H1 (cell line): Measurements from ENCODE around the gene CAPN3. TPM values are rescaled to one million over a fixed set of nuclear protein-coding genes. Genes with fewer than 3 reads are reported as not detected.
A peak's percentile ranks its signal among the peaks of the same experiment; 100 is the strongest.

Experiments
- CTCF ChIA-PET: fragments of 300-600 bp; sonication (Branson Sonifier 250); formaldehyde crosslinking; loops from one replicate; lab custom pipeline; 2021; ENCODE audit not compliant: partially characterized antibody; lab: Charles Lee
- POLR2A ChIA-PET: fragments of 300-600 bp; sonication (Branson Sonifier 250); formaldehyde crosslinking; loops from one replicate; lab custom pipeline; 2021; ENCODE audit warnings: inconsistent platforms; ENCODE audit not compliant: partially characterized antibody; lab: Charles Lee
- DNase-seq, 2 experiments: peaks; one replicate each; pipeline versions ENCODE4 v3.0.0 to v3.0.0-alpha.2; 2010 to 2022; ENCODE audit warnings: low spot score in 2 of 2, low read depth in 1 of 2, mixed read lengths in 1 of 2
- FAIRE-seq: peaks from 2 replicates; lab custom pipeline; 2011; peaks lifted over from hg19 to GRCh38; lab: Jason Lieb, UNC
- H2AFZ ChIP-seq: 2 replicates; pipeline ENCODE4 v1.8.1; 2012; ENCODE audit warnings: low read length, inconsistent platforms
- H2AK5ac ChIP-seq: 2 replicates; pipeline ENCODE4 v1.6.1; 2013; ENCODE audit warnings: low read depth, low read length
- H2BK120ac ChIP-seq: replicated peaks from 2 replicates; pipeline ENCODE3; 2013; ENCODE audit warnings: low read depth, low read length, inconsistent platforms
- H2BK12ac ChIP-seq: 2 replicates; pipeline ENCODE4 v1.6.1; 2013; ENCODE audit warnings: low read depth, low read length
- H2BK15ac ChIP-seq: 2 replicates; pipeline ENCODE4 v1.6.1; 2013; ENCODE audit warnings: low read length
- H2BK20ac ChIP-seq: 2 replicates; pipeline ENCODE4 v1.6.1; 2013; ENCODE audit warnings: low read length
- H2BK5ac ChIP-seq: 2 replicates; pipeline ENCODE4 v1.6.1; 2013; ENCODE audit warnings: low read depth, low read length
- H3K14ac ChIP-seq: 2 replicates; pipeline ENCODE4 v1.6.1; 2013; ENCODE audit warnings: inconsistent platforms; ENCODE audit not compliant: insufficient read length
- H3K18ac ChIP-seq: 2 replicates; pipeline ENCODE4 v1.6.1; 2013; ENCODE audit warnings: low read length; ENCODE audit errors: extremely low read depth
- H3K23ac ChIP-seq: 2 replicates; pipeline ENCODE4 v1.6.1; 2013; ENCODE audit warnings: inconsistent platforms; ENCODE audit not compliant: insufficient read length
- H3K23me2 ChIP-seq: 2 replicates; pipeline ENCODE4 v1.6.1; 2013; ENCODE audit warnings: low read depth, low read length
- H3K27ac ChIP-seq: 2 replicates; pipeline ENCODE4 v1.6.1; 2011; ENCODE audit warnings: low read depth, low read length, inconsistent platforms
- H3K27me3 ChIP-seq, 4 experiments: replicated peaks in 1 of 4; 1 replicate in 1 of 4; 2 replicates in 3 of 4; pipeline versions ENCODE4 v1.6.1 to v1.8.1; 2011 to 2013; ENCODE audit warnings: low read length in 3 of 4, mild to moderate bottlenecking in 3 of 4, inconsistent platforms in 2 of 4, mixed read lengths in 2 of 4, moderate library complexity in 1 of 4; ENCODE audit not compliant: control insufficient read depth in 3 of 4, insufficient read depth in 3 of 4; ENCODE audit errors: extremely low read depth in 1 of 4
- H3K36me3 ChIP-seq, 4 experiments: 2 replicates each; pipeline versions ENCODE4 v1.6.1 to v1.8.1; 2011 to 2013; ENCODE audit warnings: mild to moderate bottlenecking in 4 of 4, low read length in 3 of 4, moderate library complexity in 2 of 4, control low read depth in 1 of 4, inconsistent platforms in 1 of 4; ENCODE audit not compliant: insufficient read depth in 4 of 4, control insufficient read depth in 2 of 4
- H3K4ac ChIP-seq: replicated peaks from 2 replicates; pipeline ENCODE3; 2013; ENCODE audit warnings: low read length, low read depth, mixed read lengths, inconsistent platforms; ENCODE audit not compliant: insufficient read length
- H3K4me1 ChIP-seq, 4 experiments: replicated peaks in 1 of 4; 1 replicate in 1 of 4; 2 replicates in 3 of 4; pipeline versions ENCODE4 v1.6.1 to v1.8.1; 2011 to 2013; ENCODE audit warnings: low read length in 3 of 4, inconsistent platforms in 2 of 4, mixed read lengths in 1 of 4; ENCODE audit not compliant: insufficient read depth in 4 of 4, control insufficient read depth in 3 of 4
- H3K4me2 ChIP-seq, 2 experiments: 2 replicates each; pipeline versions ENCODE4 v1.6.1 to v1.8.1; 2011 to 2013; ENCODE audit warnings: low read depth in 2 of 2, low read length in 2 of 2, control low read depth in 1 of 2, inconsistent platforms in 1 of 2, mild to moderate bottlenecking in 1 of 2; ENCODE audit not compliant: insufficient read depth in 1 of 2
- H3K4me3 ChIP-seq, 4 experiments: fragments of 200-600, 300-600 bp in 1 of 4; sonication (generic), shearing (Covaris generic), sonication (Bioruptor Twin) in 1 of 4; 2 replicates each; pipeline versions ENCODE4 v1.5.1 to v1.8.1; 2011 to 2016; ENCODE audit warnings: low read length in 4 of 4, low read depth in 3 of 4, control low read depth in 2 of 4, inconsistent platforms in 2 of 4, mild to moderate bottlenecking in 2 of 4, mixed read lengths in 1 of 4, moderate library complexity in 1 of 4; ENCODE audit not compliant: insufficient read depth in 2 of 4; ENCODE audit errors: extremely low read depth in 1 of 4
- H3K56ac ChIP-seq: replicated peaks from 2 replicates; pipeline ENCODE3; 2013; ENCODE audit warnings: low read depth, mild to moderate bottlenecking, mixed read lengths, low read length, inconsistent platforms; ENCODE audit not compliant: insufficient read length
- H3K79me1 ChIP-seq: 2 replicates; pipeline ENCODE4 v1.6.1; 2013; ENCODE audit warnings: low read depth, low read length, control low read depth
- H3K79me2 ChIP-seq, 2 experiments: 2 replicates each; pipeline versions ENCODE4 v1.6.1 to v1.8.1; 2012 to 2013; ENCODE audit warnings: low read length in 2 of 2, mild to moderate bottlenecking in 2 of 2, inconsistent platforms in 1 of 2; ENCODE audit not compliant: insufficient read depth in 2 of 2, control insufficient read depth in 1 of 2
- H3K9ac ChIP-seq, 4 experiments: replicated peaks in 1 of 4; 1 replicate in 1 of 4; 2 replicates in 3 of 4; pipeline versions ENCODE4 v1.6.1 to v1.8.1; 2011 to 2013; ENCODE audit warnings: low read depth in 3 of 4, low read length in 3 of 4, control low read depth in 2 of 4, mild to moderate bottlenecking in 2 of 4, moderate library complexity in 2 of 4, inconsistent platforms in 1 of 4; ENCODE audit errors: extremely low read depth in 1 of 4
- H3K9me3 ChIP-seq, 2 experiments: 2 replicates each; pipeline versions ENCODE4 v1.6.1 to v1.8.1; 2012 to 2013; ENCODE audit warnings: mild to moderate bottlenecking in 2 of 2, moderate library complexity in 2 of 2, control low read depth in 1 of 2, inconsistent platforms in 1 of 2, low read depth in 1 of 2, low read length in 1 of 2, mixed read lengths in 1 of 2; ENCODE audit not compliant: insufficient read depth in 2 of 2
- H4K20me1 ChIP-seq, 2 experiments: replicated peaks in 1 of 2; 2 replicates each; pipeline versions ENCODE3 to v1.8.1; 2011 to 2013; ENCODE audit warnings: inconsistent platforms in 2 of 2, low read length in 2 of 2, mild to moderate bottlenecking in 1 of 2; ENCODE audit not compliant: insufficient read depth in 2 of 2, control insufficient read depth in 1 of 2
- H4K5ac ChIP-seq: 2 replicates; pipeline ENCODE4 v1.6.1; 2013; ENCODE audit warnings: low read length, low read depth, mixed read lengths, inconsistent platforms; ENCODE audit not compliant: insufficient read length
- H4K8ac ChIP-seq: 2 replicates; pipeline ENCODE4 v1.8.0; 2013; ENCODE audit warnings: mild to moderate bottlenecking, moderate library complexity, low read length, inconsistent platforms; ENCODE audit not compliant: insufficient read depth; ENCODE audit errors: extremely low read depth
- H4K91ac ChIP-seq: replicated peaks from 2 replicates; pipeline ENCODE3; 2013; ENCODE audit warnings: low read length, mixed read lengths, inconsistent platforms; ENCODE audit not compliant: insufficient read length
- ASH2L ChIP-seq: fragments of 200-600, 300-600 bp; sonication (generic); IDR thresholded peaks from one replicate; pipeline ENCODE4 v1.7.1; 2017; ENCODE audit warnings: low read length
- ATF3 ChIP-seq: IDR thresholded peaks from 2 replicates; pipeline ENCODE4 v1.6.1; 2011; ENCODE audit warnings: low read depth, mild to moderate bottlenecking, low read length; ENCODE audit not compliant: insufficient read depth
- CEBPB ChIP-seq: IDR thresholded peaks from 2 replicates; pipeline ENCODE4 v1.6.1; 2012; ENCODE audit warnings: low read depth, low read length
- EGR1 ChIP-seq: IDR thresholded peaks from 2 replicates; pipeline ENCODE4 v1.6.1; 2011; ENCODE audit warnings: low read depth, low read length, borderline replicate concordance
- EP300 ChIP-seq, 2 experiments: IDR thresholded peaks; 1 replicate in 1 of 2; 2 replicates in 1 of 2; pipeline ENCODE4 v1.6.1; 2011 to 2012; ENCODE audit warnings: low read depth in 2 of 2, low read length in 2 of 2, mild to moderate bottlenecking in 2 of 2, borderline replicate concordance in 1 of 2, inconsistent platforms in 1 of 2, moderate library complexity in 1 of 2
- FOSL1 ChIP-seq: IDR thresholded peaks from 2 replicates; pipeline ENCODE4 v1.6.1; 2011; ENCODE audit warnings: mild to moderate bottlenecking, low read depth, low read length, moderate library complexity; ENCODE audit not compliant: insufficient read depth
- KDM1A ChIP-seq: fragments of 200-600, 300-600 bp; sonication (generic); IDR thresholded peaks from 2 replicates; pipeline ENCODE4 v1.7.1; 2016; ENCODE audit warnings: mild to moderate bottlenecking, low read length, borderline replicate concordance
- MAFK ChIP-seq: IDR thresholded peaks from 2 replicates; pipeline ENCODE4 v1.6.1; 2012; ENCODE audit warnings: low read depth, mild to moderate bottlenecking, improper control_type of control experiment, low read length
- MAX ChIP-seq: IDR thresholded peaks from 2 replicates; pipeline ENCODE4 v1.6.1; 2012; ENCODE audit warnings: inconsistent platforms
- NANOG ChIP-seq: IDR thresholded peaks from 2 replicates; pipeline ENCODE4 v1.6.1; 2011; ENCODE audit warnings: low read length, low read depth, mild to moderate bottlenecking, inconsistent platforms; ENCODE audit not compliant: insufficient read depth, poor library complexity, severe bottlenecking
- SIRT6 ChIP-seq: IDR thresholded peaks from one replicate; pipeline ENCODE4 v1.7.1; 2012; ENCODE audit warnings: low read length, inconsistent platforms
- TBP ChIP-seq: IDR thresholded peaks from 2 replicates; pipeline ENCODE4 v1.6.1; 2011; ENCODE audit warnings: low read depth, low read length, improper control_type of control experiment
- USF2 ChIP-seq: IDR thresholded peaks from 2 replicates; pipeline ENCODE4 v1.6.1; 2011; ENCODE audit warnings: low read length, improper control_type of control experiment
- polyA plus RNA-seq, 7 experiments: library from polyadenylated mRNA; depleted of rRNA in 3 of 7; stranded (reverse) in 5 of 7; unstranded in 2 of 7; fragments of >200 nt in 5 of 7; fragments of 200-250 nt in 2 of 7; gene quantifications; 1 replicate in 5 of 7; 2 replicates in 1 of 7; 4 replicates in 1 of 7; pipeline versions ENCODE4 v1.2.1 to v1.2.3, GENCODE V29; 2011 to 2013; ENCODE audit warnings: missing spikeins in 2 of 7, mixed read lengths in 2 of 7
- total RNA-seq: library from RNA; stranded (reverse); fragmentation: NEBNext Ultra II Directional; extraction: Animal tissue kit (Norgen Biotek cat#: 25700); gene quantifications from 2 replicates; pipeline ENCODE4 v1.2.1, GENCODE V29; 2021

The CAPN3 gene
- total and polyA plus RNA-seq, 2 of the 8 experiments (the other 6 are each of a cell fraction or from before 2014, with no cell fraction given), result 0.80 to 2.1 TPM

- Histone ChIP-seq H3K36me3 (peaks cover 1 to 4% (median 2%) of the 10 kb centered on the region in 4 experiments; a peak in 5 of 8 replicates), H3K23me2 (no peaks in the 10 kb centered on the region), H2BK20ac (no peak overlapping the region), H3K9me3 (no peaks in the 10 kb centered on the region), H3K27ac (no peak overlapping the region), H4K91ac (no peak overlapping the region), H3K27me3 (no peaks in the 10 kb centered on the region), H3K23ac (no peak overlapping the region), H2BK15ac (no peak overlapping the region), H3K79me1 (no peaks in the 10 kb centered on the region), H3K4me3 (peak overlapping the region in 1 of 4 experiments; percentile 31; a peak in 1 of 8 replicates), H4K8ac (no peak overlapping the region), H3K14ac (no peak overlapping the region), H2BK5ac (no peak overlapping the region), H2BK12ac (no peak overlapping the region; the same call in 1 of the 2 replicates), H2AK5ac (no peak overlapping the region; the same call in 1 of the 2 replicates), H2AFZ (no peak overlapping the region), H3K4me2 (peak overlapping the region; percentile 24 to 50; a peak in 2 of 4 replicates), H3K18ac (no peak overlapping the region), H4K5ac (no peak overlapping the region), H3K56ac (no peak overlapping the region), H3K4ac (no peak overlapping the region), H3K9ac (no peak overlapping the region), H3K79me2 (no peaks in the 10 kb centered on the region), H4K20me1 (no peaks in the 10 kb centered on the region), H2BK120ac (no peak overlapping the region), H3K4me1 (peaks cover 0 to 8% (median 3%) of the 10 kb centered on the region in 4 experiments; a peak in 4 of 7 replicates)
- FAIRE-seq, result no peak
- no peak for DNase-seq
- POLR2A ChIA-PET, result interaction anchor here (0.6 kb wide), 1 partner anchor 28 kb away, joined by 3 read pairs; no protein-coding TSS in a partner anchor
- CTCF ChIA-PET, result interaction anchor here (0.6 to 1.1 kb wide), 3 partner anchors 8 to 187 kb away, joined by 4 to 8 read pairs (median 7); no protein-coding TSS in a partner anchor
- TF ChIP-seq EGR1 (no peak), USF2 (no peak), TBP (no peak), ATF3 (no peak), MAFK (no peak), MAX (no peak), FOSL1 (no peak), SIRT6 (no peak), ASH2L (no peak), NANOG (no peak), CEBPB (no peak), EP300 (IDR thresholded peaks at IDR 0.05; ENCODE audit: borderline replicate concordance in 1 of 2, low read depth in 2 of 2, low read length in 2 of 2) (no peak), KDM1A (no peak)
Observed at GRCh38 chr15:42456531-42456930, 97.2 kb downstream of the CAPN3 start.
